ENCODE data around the gene SHB. TPM values are rescaled to one million over a fixed set of nuclear protein-coding genes. Genes with fewer than 3 reads are reported as not detected.

Gene SHB
- total RNA-seq, 2 donors from 2014 or later: 53.2 to 54.8 TPM

- no peak for DNase-seq (ENCODE audit: low spot score)
- no peak overlapping the region for H3K4me3 ChIP-seq
- H3K9me3 ChIP-seq: no peaks in the 10 kb centered on the region
- intact Hi-C loops (cut with DNase I): no loop called here
- H3K36me3 ChIP-seq: no peaks in the 10 kb centered on the region
- no peak overlapping the region for H3K27ac ChIP-seq
- TF ChIP-seq CTCF (IDR thresholded peaks at IDR 0.05) (no peak), POLR2A (IDR thresholded peaks at IDR 0.05) (no peak), POLR2AphosphoS5 (IDR thresholded peaks at IDR 0.05) (no peak)
- WGBS: 51% methylated on average over 16 of the region's 16 CpGs
- H3K27me3 ChIP-seq (replicated peaks; ENCODE audit: insufficient read depth): no peaks in the 10 kb centered on the region
- H3K4me1 ChIP-seq (replicated peaks): peaks cover 25% of the 10 kb centered on the region
These were observed 29.7 kb downstream of the SHB start for GRCh38 chr9:38039090-38039906.

GRCh38 chr9:38038307-38039089, 30.5 kb downstream of the SHB start:
- intact Hi-C loops (cut with DNase I): no loop called here
- Histone ChIP-seq H3K27me3 (replicated peaks; ENCODE audit: insufficient read depth) (no peaks in the 10 kb centered on the region), H3K27ac (peak overlapping the region in 1 of 2 donors; percentile 8), H3K4me1 (replicated peaks) (peaks cover 19% of the 10 kb centered on the region), H3K4me3 (no peak overlapping the region), H3K36me3 (no peaks in the 10 kb centered on the region), H3K9me3 (no peaks in the 10 kb centered on the region)
- no peak for DNase-seq (ENCODE audit: low spot score)
- no peak for TF ChIP-seq POLR2A (IDR thresholded peaks at IDR 0.05)
- TF ChIP-seq CTCF (IDR thresholded peaks at IDR 0.05): no peak
- TF ChIP-seq POLR2AphosphoS5 (IDR thresholded peaks at IDR 0.05): no peak
- 47% methylated on average over 15 of the region's 15 CpGs for WGBS

- WGBS: 78% methylated on average over 5 of the region's 5 CpGs
- intact Hi-C loops (cut with DNase I): no loop called here
- Histone ChIP-seq H3K36me3 (no peaks in the 10 kb centered on the region), H3K4me3 (no peak overlapping the region), H3K27me3 (replicated peaks; ENCODE audit: insufficient read depth) (no peaks in the 10 kb centered on the region), H3K4me1 (replicated peaks) (peaks cover 21% of the 10 kb centered on the region), H3K9me3 (no peaks in the 10 kb centered on the region), H3K27ac (peak overlapping the region in 1 of 2 donors; percentile 8)
- DNase-seq (ENCODE audit: low spot score): no peak
- no peak for TF ChIP-seq CTCF (IDR thresholded peaks at IDR 0.05)
- no peak for TF ChIP-seq POLR2AphosphoS5 (IDR thresholded peaks at IDR 0.05)
- TF ChIP-seq POLR2A (IDR thresholded peaks at IDR 0.05): no peak
These were observed 31.1 kb downstream of the SHB start for GRCh38 chr9:38037981-38038306.

GRCh38 chr9:38036359-38037084, 32.5 kb downstream of the SHB start:
- Histone ChIP-seq H3K4me1 (replicated peaks) (peaks cover 24% of the 10 kb centered on the region), H3K9me3 (no peaks in the 10 kb centered on the region), H3K27me3 (replicated peaks; ENCODE audit: insufficient read depth) (no peaks in the 10 kb centered on the region), H3K4me3 (no peak overlapping the region), H3K27ac (no peak overlapping the region), H3K36me3 (no peaks in the 10 kb centered on the region)
- 53% methylated on average over 12 of the region's 12 CpGs for WGBS
- peak; percentile 49 for TF ChIP-seq POLR2AphosphoS5 (IDR thresholded peaks at IDR 0.05)
- TF ChIP-seq POLR2A (IDR thresholded peaks at IDR 0.05): no peak
- TF ChIP-seq CTCF (IDR thresholded peaks at IDR 0.05): no peak
- DNase-seq (ENCODE audit: low spot score): peak; percentile 74
- intact Hi-C loops (cut with DNase I): no loop called here

All from prostate gland (tissue), 2 donors.